Mesenchymal stem cell (in vitro differentiated cells and primary cell): ENCODE measurements around the gene MYOM1.
"Not testable (repeated sequence)": the region's sequence is repeated elsewhere in the genome, so short reads cannot be mapped to it uniquely, and the experiment has no call there.

Experiments used
- DNase-seq: peaks from one replicate; pipeline ENCODE4 v3.0.0-alpha.2; 2013
- H2AFZ ChIP-seq: one replicate; pipeline ENCODE4 v1.6.1; 2013; ENCODE audit warnings: low read depth, mild to moderate bottlenecking, control low read depth, inconsistent platforms, low read length, moderate library complexity
- H2AK5ac ChIP-seq: 2 replicates; pipeline ENCODE4 v1.6.1; 2013; ENCODE audit warnings: low read length, moderate library complexity, mild to moderate bottlenecking, inconsistent platforms; ENCODE audit not compliant: severe bottlenecking
- H2BK120ac ChIP-seq: one replicate; pipeline ENCODE4 v1.6.1; 2013; ENCODE audit warnings: low read depth, mild to moderate bottlenecking, inconsistent platforms, low read length, moderate library complexity
- H2BK12ac ChIP-seq, 2 experiments: one replicate each; pipeline ENCODE4 v1.6.1; 2013; ENCODE audit warnings: inconsistent platforms in 2 of 2, low read length in 2 of 2, mild to moderate bottlenecking in 2 of 2, moderate library complexity in 2 of 2, control low read depth in 1 of 2
- H2BK15ac ChIP-seq: one replicate; pipeline ENCODE4 v1.6.1; 2013; ENCODE audit warnings: mild to moderate bottlenecking, low read depth, inconsistent platforms; ENCODE audit not compliant: poor library complexity, severe bottlenecking
- H2BK5ac ChIP-seq: 2 replicates; pipeline ENCODE4 v1.6.1; 2013; ENCODE audit warnings: low read depth, mild to moderate bottlenecking, low read length, control low read depth, inconsistent platforms; ENCODE audit not compliant: poor library complexity, severe bottlenecking
- H3K14ac ChIP-seq, 2 experiments: one replicate each; pipeline ENCODE4 v1.6.1; 2013; ENCODE audit warnings: inconsistent platforms in 2 of 2, low read length in 2 of 2, control low read depth in 1 of 2, mild to moderate bottlenecking in 1 of 2, moderate library complexity in 1 of 2
- H3K18ac ChIP-seq, 2 experiments: one replicate each; pipeline ENCODE4 v1.6.1; 2013; ENCODE audit warnings: inconsistent platforms in 2 of 2, low read length in 2 of 2, control low read depth in 1 of 2, low read depth in 1 of 2, mild to moderate bottlenecking in 1 of 2
- H3K23ac ChIP-seq, 2 experiments: one replicate each; pipeline ENCODE4 v1.6.1; 2013; ENCODE audit warnings: inconsistent platforms in 2 of 2, low read length in 2 of 2, mild to moderate bottlenecking in 2 of 2, moderate library complexity in 2 of 2, control low read depth in 1 of 2
- H3K27ac ChIP-seq: 2 replicates; pipeline ENCODE4 v1.5.1; 2013; ENCODE audit warnings: mild to moderate bottlenecking, moderate library complexity, low read length, control low read depth, inconsistent platforms; ENCODE audit not compliant: poor library complexity, severe bottlenecking
- H3K27me3 ChIP-seq, 2 experiments: 2 replicates each; pipeline versions ENCODE4 v1.6.1 to v1.7.0; 2013; ENCODE audit warnings: low read length in 2 of 2, mild to moderate bottlenecking in 2 of 2, moderate library complexity in 2 of 2, control low read depth in 1 of 2, inconsistent platforms in 1 of 2; ENCODE audit not compliant: control insufficient read depth in 1 of 2, insufficient read depth in 1 of 2
- H3K36me3 ChIP-seq, 2 experiments: 2 replicates each; pipeline versions ENCODE4 v1.6.1 to v1.7.0; 2013; ENCODE audit warnings: low read length in 2 of 2, control low read depth in 1 of 2, inconsistent platforms in 1 of 2, low read depth in 1 of 2, mild to moderate bottlenecking in 1 of 2; ENCODE audit not compliant: insufficient read depth in 2 of 2, control insufficient read depth in 1 of 2
- H3K4ac ChIP-seq, 2 experiments: one replicate each; pipeline ENCODE4 v1.6.1; 2013; ENCODE audit warnings: inconsistent platforms in 2 of 2, low read length in 2 of 2, mild to moderate bottlenecking in 2 of 2, moderate library complexity in 2 of 2, control low read depth in 1 of 2, low read depth in 1 of 2
- H3K4me1 ChIP-seq: 2 replicates; pipeline ENCODE4 v1.6.1; 2013; ENCODE audit warnings: low read depth, low read length, control low read depth; ENCODE audit not compliant: control insufficient read depth, insufficient read depth
- H3K4me2 ChIP-seq: 2 replicates; pipeline ENCODE4 v1.6.1; 2013; ENCODE audit warnings: low read length, mild to moderate bottlenecking, inconsistent platforms; ENCODE audit not compliant: poor library complexity, severe bottlenecking
- H3K4me3 ChIP-seq, 2 experiments: 2 replicates each; pipeline versions ENCODE4 v1.5.1 to v1.7.0; 2013; ENCODE audit warnings: low read length in 2 of 2, mild to moderate bottlenecking in 2 of 2, control low read depth in 1 of 2, low read depth in 1 of 2; ENCODE audit not compliant: insufficient read depth in 1 of 2
- H3K79me1 ChIP-seq: replicated peaks from 2 replicates; pipeline ENCODE4 v1.6.1; 2013; ENCODE audit warnings: mild to moderate bottlenecking, control low read depth, low read length, inconsistent platforms; ENCODE audit not compliant: poor library complexity, severe bottlenecking
- H3K9ac ChIP-seq: 2 replicates; pipeline ENCODE4 v1.7.0; 2013; ENCODE audit warnings: mild to moderate bottlenecking, low read length, moderate library complexity
- H3K9me3 ChIP-seq: 2 replicates; pipeline ENCODE4 v1.7.0; 2013; ENCODE audit warnings: mild to moderate bottlenecking, low read length; ENCODE audit not compliant: control insufficient read depth
- H4K8ac ChIP-seq: one replicate; pipeline ENCODE4 v1.6.1; 2013; ENCODE audit warnings: inconsistent platforms, mild to moderate bottlenecking, low read length, moderate library complexity
- H4K91ac ChIP-seq: one replicate; pipeline ENCODE4 v1.6.1; 2013; ENCODE audit warnings: mild to moderate bottlenecking, low read length, inconsistent platforms
- WGBS: methylation state at CpG from one replicate; pipeline ENCODE4 v1.1.7; 2013; ENCODE audit warnings: mixed read lengths; 5-methylcytosine and 5-hydroxymethylcytosine counted together

Gene MYOM1

DNA sequence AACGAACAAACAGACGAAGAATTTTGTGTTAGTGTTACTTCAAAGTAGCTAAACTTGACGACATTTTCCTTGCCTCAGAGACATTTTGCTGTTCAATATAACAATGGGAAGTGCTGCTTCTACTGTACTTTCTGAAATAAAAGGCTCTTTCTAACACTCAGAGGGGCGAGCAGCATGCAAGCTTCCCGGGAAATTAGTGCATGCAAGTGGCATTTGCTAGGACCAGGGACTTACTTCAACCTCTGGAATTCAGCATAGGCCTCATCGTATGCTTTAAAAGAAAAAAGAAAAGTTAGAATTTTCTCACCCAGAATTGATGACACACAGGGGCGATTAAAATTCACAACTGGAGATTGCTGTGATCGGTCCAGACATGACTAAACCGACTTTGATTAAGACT lies 144.3 kb downstream of the MYOM1 start:
- H3K4me2 ChIP-seq: no peak overlapping the region
- no peak overlapping the region for H3K14ac ChIP-seq
- no peaks in the 10 kb centered on the region for H3K36me3 ChIP-seq
- DNase-seq: no peak
- no peak overlapping the region for H3K27ac ChIP-seq
- H2BK12ac ChIP-seq: no peak overlapping the region
- no peaks in the 10 kb centered on the region for H3K9me3 ChIP-seq
- no peak overlapping the region for H2AFZ ChIP-seq
- no peaks in the 10 kb centered on the region for H3K27me3 ChIP-seq
- H3K9ac ChIP-seq: no peak overlapping the region
- peaks cover 1% of the 10 kb centered on the region for H3K4me1 ChIP-seq
- no peaks in the 10 kb centered on the region for H3K79me1 ChIP-seq
- H2BK120ac ChIP-seq: no peak overlapping the region
- no peak overlapping the region for H2BK15ac ChIP-seq
- H4K91ac ChIP-seq: no peak overlapping the region
- H2BK5ac ChIP-seq: no peak overlapping the region
- no peak overlapping the region for H2AK5ac ChIP-seq
- 64% methylated on average over 9 of the region's 9 CpGs for WGBS
- no peak overlapping the region for H3K18ac ChIP-seq
- no peak overlapping the region for H3K4ac ChIP-seq
- no peak overlapping the region for H4K8ac ChIP-seq
- no peak overlapping the region for H3K23ac ChIP-seq
- no peak overlapping the region for H3K4me3 ChIP-seq

DNA sequence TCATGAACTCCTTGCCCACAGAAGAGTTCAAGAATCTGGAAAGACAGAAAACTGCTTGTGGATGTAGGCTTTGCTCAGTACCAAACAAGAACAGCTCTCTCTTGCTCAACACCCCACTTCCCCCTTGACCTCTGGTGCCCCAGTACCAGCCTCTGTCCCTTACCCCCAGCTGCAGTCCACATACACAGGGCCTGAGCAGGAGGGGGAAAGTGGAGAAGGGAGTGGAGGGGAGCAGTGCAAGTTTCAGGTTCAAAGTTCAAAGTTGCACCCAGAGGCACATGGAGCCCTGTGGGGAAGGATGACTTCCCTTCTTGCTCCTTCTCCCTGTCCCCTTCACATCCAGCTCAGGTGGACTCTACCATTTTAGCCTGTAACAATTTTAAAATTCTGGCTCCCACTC lies 145.7 kb downstream of the MYOM1 start:
- Histone ChIP-seq H2BK12ac (peak overlapping the region in 1 of 2 experiments; percentile 80), H2BK15ac (no peak overlapping the region), H3K18ac (peak overlapping the region in 1 of 2 experiments; percentile 83), H3K9ac (no peak overlapping the region), H3K79me1 (no peaks in the 10 kb centered on the region), H3K4me2 (no peak overlapping the region), H3K9me3 (no peaks in the 10 kb centered on the region), H4K91ac (no peak overlapping the region), H2BK120ac (no peak overlapping the region), H2AFZ (no peak overlapping the region), H3K4me3 (no peak overlapping the region), H3K23ac (no peak overlapping the region), H3K4ac (peak overlapping the region in 1 of 2 experiments; percentile 34), H2AK5ac (no peak overlapping the region), H2BK5ac (no peak overlapping the region), H3K14ac (no peak overlapping the region), H4K8ac (no peak overlapping the region), H3K36me3 (no peaks in the 10 kb centered on the region), H3K4me1 (peaks cover 1% of the 10 kb centered on the region), H3K27ac (no peak overlapping the region), H3K27me3 (no peaks in the 10 kb centered on the region)
- DNase-seq: no peak

DNA sequence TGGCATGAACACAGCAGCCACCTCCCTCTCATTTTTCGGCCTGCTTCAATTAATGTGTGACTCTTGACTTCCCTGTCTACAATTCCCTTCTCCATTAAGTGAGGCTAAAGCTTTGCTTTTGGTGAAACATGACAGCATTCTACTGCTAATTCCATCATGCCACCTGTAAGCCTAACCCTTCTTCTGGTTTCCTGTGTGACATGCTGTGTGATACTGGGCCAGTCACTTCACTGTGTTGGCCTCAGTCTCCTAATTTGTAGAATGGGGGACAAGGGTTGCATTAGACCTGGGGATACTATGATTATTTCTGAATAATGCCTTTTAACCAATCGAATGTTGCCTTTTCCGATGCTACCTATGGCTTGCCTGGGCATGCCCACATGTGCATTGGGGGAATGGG lies 146.4 kb downstream of the MYOM1 start:
- H4K91ac ChIP-seq: peak overlapping the region; percentile 54
- not testable (repeated sequence) for H3K27ac ChIP-seq, H2BK5ac ChIP-seq, H3K4ac ChIP-seq, H3K4me3 ChIP-seq, H2AK5ac ChIP-seq, H3K36me3 ChIP-seq, H2BK15ac ChIP-seq, H4K8ac ChIP-seq, DNase-seq, H3K79me1 ChIP-seq, H3K9me3 ChIP-seq, H2AFZ ChIP-seq, H3K4me1 ChIP-seq, H3K4me2 ChIP-seq, H3K14ac ChIP-seq, H3K9ac ChIP-seq, H2BK120ac ChIP-seq, H3K18ac ChIP-seq, H3K23ac ChIP-seq, H3K27me3 ChIP-seq, H2BK12ac ChIP-seq
- 98% methylated on average over 3 of the region's 3 CpGs for WGBS

DNA sequence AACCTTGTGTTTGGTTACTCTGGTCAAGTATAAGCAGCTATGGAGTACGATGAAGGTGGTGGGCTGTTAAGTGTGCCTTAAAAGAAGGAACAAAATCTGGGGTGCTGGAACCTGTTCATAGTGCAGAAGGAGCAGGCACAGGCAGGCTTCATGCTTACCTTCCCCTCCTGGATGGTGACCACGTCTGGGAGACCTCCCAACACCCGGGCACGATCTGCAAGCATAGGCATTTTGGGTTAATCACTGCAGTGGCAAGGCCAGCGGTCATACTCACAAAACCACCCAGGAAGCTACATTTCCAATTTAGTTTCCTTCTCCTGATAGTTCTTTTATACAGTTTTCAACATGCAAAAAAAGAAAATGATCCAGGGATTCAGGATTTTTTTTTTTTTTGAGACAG lies 148.1 kb downstream of the MYOM1 start:
- no peak overlapping the region for H2BK120ac ChIP-seq
- H2BK5ac ChIP-seq: no peak overlapping the region
- H4K91ac ChIP-seq: no peak overlapping the region
- H3K27me3 ChIP-seq: no peaks in the 10 kb centered on the region
- peak overlapping the region in 1 of 2 experiments; percentile 4 for H3K18ac ChIP-seq
- H2BK12ac ChIP-seq: peak overlapping the region in 1 of 2 experiments; percentile 33
- H3K4me3 ChIP-seq: no peak overlapping the region
- no peak overlapping the region for H3K27ac ChIP-seq
- no peak overlapping the region for H3K9ac ChIP-seq
- no peaks in the 10 kb centered on the region for H3K9me3 ChIP-seq
- no peak for DNase-seq
- no peak overlapping the region for H3K4ac ChIP-seq
- H4K8ac ChIP-seq: no peak overlapping the region
- no peak overlapping the region for H2AFZ ChIP-seq
- H3K4me1 ChIP-seq: peaks cover 1% of the 10 kb centered on the region
- peak overlapping the region in 1 of 2 experiments; percentile 28 for H3K14ac ChIP-seq
- no peak overlapping the region for H2BK15ac ChIP-seq
- no peaks in the 10 kb centered on the region for H3K79me1 ChIP-seq
- H3K36me3 ChIP-seq: no peaks in the 10 kb centered on the region
- WGBS: 99% methylated on average over 5 of the region's 5 CpGs
- peak overlapping the region in 1 of 2 experiments; percentile 47 for H3K23ac ChIP-seq
- no peak overlapping the region for H3K4me2 ChIP-seq
- no peak overlapping the region for H2AK5ac ChIP-seq
